HUES48 (cell line): Measurements from ENCODE around the gene RHBDD1.
A peak's percentile ranks its signal among the peaks of the same experiment; 100 is the strongest.
"Not testable (repeated sequence)": the region's sequence is repeated elsewhere in the genome, so short reads cannot be mapped to it uniquely, and the experiment has no call there.

Experiments
- H3K27ac ChIP-seq: one replicate; pipeline ENCODE4 v1.7.0; 2013; ENCODE audit warnings: low read depth, low read length, inconsistent platforms
- H3K27me3 ChIP-seq: 2 replicates; pipeline ENCODE4 v1.6.1; 2013; ENCODE audit warnings: mild to moderate bottlenecking, low read length; ENCODE audit not compliant: control insufficient read depth, insufficient read depth
- H3K36me3 ChIP-seq: 2 replicates; pipeline ENCODE4 v1.6.1; 2013; ENCODE audit warnings: low read length; ENCODE audit not compliant: control insufficient read depth, insufficient read depth
- H3K4me1 ChIP-seq: 2 replicates; pipeline ENCODE4 v1.6.1; 2013; ENCODE audit warnings: mild to moderate bottlenecking, low read length; ENCODE audit not compliant: control insufficient read depth, insufficient read depth
- H3K4me3 ChIP-seq: 2 replicates; pipeline ENCODE4 v1.5.1; 2013; ENCODE audit warnings: mild to moderate bottlenecking, low read depth, low read length
- H3K9ac ChIP-seq: 2 replicates; pipeline ENCODE4 v1.6.1; 2013; ENCODE audit warnings: mild to moderate bottlenecking, low read depth, low read length, moderate library complexity
- H3K9me3 ChIP-seq: 2 replicates; pipeline ENCODE4 v1.6.1; 2013; ENCODE audit warnings: low read length; ENCODE audit not compliant: control insufficient read depth, insufficient read depth

The RHBDD1 gene

DNA sequence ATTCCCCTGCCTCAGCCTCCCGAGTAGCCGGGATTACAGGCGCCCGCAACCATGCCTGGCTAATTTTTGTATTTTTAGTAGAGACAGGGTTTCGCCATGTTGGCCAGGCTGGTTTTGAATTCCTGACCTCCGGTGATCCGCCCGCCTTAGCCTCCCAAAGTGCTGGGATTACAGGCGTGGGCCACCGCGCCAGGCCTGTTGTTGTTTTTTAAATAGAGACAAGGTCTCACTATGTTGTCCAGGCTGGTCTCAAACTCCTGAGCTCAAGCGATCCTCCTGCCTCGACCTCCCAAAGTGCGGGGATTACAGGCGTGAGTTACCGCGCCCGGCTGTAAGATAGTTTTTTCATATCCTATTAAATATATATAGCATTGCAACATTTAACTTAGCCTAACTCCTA is 974 bp upstream of the RHBDD1 start:
- H3K9me3 ChIP-seq, H3K9ac ChIP-seq, H3K27me3 ChIP-seq, H3K36me3 ChIP-seq, H3K27ac ChIP-seq: not testable (repeated sequence)
- H3K4me3 ChIP-seq = peak overlapping the region; percentile 70
- peaks cover 15% of the 10 kb centered on the region for H3K4me1 ChIP-seq

DNA sequence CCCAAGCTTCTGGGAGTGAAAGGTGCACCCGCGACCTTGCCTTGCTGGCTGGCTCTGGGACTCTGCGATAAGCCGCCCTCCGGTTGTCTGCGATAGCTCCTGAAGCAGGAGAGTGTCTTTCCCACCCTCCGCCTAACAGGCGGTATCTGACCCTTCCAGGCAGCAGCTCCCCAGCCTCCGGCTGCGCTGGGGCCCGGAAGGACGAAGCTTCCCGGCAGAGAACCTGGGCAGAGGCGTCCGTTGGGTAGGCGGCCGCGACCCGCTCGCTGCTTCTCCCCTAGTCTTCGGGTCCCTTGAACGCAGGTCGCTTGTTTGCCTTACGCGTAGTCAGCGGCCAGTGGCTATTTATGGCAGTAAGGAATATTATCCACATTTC is 446 bp upstream of the RHBDD1 start:
- no peaks in the 10 kb centered on the region for H3K9me3 ChIP-seq
- H3K4me1 ChIP-seq = peaks cover 15% of the 10 kb centered on the region
- H3K4me3 ChIP-seq = peak overlapping the region; percentile 70
- peak overlapping the region; percentile 81 for H3K9ac ChIP-seq
- H3K27me3 ChIP-seq = peaks cover 4% of the 10 kb centered on the region; the same call in 1 of the 2 replicates
- H3K36me3 ChIP-seq = peaks cover 5% of the 10 kb centered on the region; the same call in 1 of the 2 replicates
- peak overlapping the region; percentile 84 for H3K27ac ChIP-seq

DNA sequence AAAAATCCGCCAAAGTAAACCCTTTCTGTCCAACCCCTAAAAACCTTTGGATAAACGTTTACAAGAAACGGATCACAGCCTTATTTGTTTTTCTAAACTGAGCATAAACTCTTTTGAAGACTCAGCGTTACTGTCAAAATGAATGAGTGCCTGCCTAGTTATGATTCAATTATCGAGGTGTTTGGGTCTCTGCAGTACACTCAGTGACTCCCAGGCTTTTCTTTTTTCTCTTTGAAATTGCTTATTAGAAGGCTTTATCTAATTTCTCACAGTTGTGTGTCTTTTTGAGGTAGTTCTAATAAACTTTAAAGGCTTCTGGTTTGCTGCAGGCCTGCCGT is 663 bp downstream of the RHBDD1 start:
- peak overlapping the region; percentile 70 for H3K4me3 ChIP-seq
- peak overlapping the region; percentile 84 for H3K27ac ChIP-seq
- H3K9me3 ChIP-seq = no peaks in the 10 kb centered on the region
- peaks cover 7% of the 10 kb centered on the region; the same call in 1 of the 2 replicates for H3K36me3 ChIP-seq
- H3K27me3 ChIP-seq = peaks cover 4% of the 10 kb centered on the region; the same call in 1 of the 2 replicates
- peak overlapping the region; percentile 81 for H3K9ac ChIP-seq
- peaks cover 15% of the 10 kb centered on the region for H3K4me1 ChIP-seq

DNA sequence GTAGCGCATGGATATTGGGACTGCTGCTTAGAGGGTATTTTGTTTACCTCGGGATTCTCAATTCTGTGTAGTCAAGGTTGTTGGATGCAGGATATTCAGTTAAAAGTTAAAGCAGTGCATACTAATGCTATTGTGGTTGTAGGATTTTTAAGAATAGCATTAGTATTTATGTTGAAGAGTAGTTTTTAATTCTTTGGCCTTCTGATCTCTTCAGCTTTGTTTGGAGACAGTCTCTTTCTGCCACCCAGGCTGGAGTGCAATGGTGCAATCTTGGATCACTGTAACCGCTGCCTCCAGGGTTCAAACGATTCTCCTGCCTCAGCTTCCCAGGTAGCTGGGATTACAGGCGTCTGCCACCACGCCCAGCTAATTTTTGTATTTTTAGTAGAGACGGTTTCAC is 1.5 kb downstream of the RHBDD1 start:
- Histone ChIP-seq H3K4me1 (peaks cover 15% of the 10 kb centered on the region), H3K9me3 (no peaks in the 10 kb centered on the region), H3K27ac (no peak overlapping the region), H3K36me3 (peaks cover 7% of the 10 kb centered on the region; the same call in 1 of the 2 replicates), H3K27me3 (peaks cover 4% of the 10 kb centered on the region; the same call in 1 of the 2 replicates), H3K4me3 (no peak overlapping the region), H3K9ac (no peak overlapping the region)

DNA sequence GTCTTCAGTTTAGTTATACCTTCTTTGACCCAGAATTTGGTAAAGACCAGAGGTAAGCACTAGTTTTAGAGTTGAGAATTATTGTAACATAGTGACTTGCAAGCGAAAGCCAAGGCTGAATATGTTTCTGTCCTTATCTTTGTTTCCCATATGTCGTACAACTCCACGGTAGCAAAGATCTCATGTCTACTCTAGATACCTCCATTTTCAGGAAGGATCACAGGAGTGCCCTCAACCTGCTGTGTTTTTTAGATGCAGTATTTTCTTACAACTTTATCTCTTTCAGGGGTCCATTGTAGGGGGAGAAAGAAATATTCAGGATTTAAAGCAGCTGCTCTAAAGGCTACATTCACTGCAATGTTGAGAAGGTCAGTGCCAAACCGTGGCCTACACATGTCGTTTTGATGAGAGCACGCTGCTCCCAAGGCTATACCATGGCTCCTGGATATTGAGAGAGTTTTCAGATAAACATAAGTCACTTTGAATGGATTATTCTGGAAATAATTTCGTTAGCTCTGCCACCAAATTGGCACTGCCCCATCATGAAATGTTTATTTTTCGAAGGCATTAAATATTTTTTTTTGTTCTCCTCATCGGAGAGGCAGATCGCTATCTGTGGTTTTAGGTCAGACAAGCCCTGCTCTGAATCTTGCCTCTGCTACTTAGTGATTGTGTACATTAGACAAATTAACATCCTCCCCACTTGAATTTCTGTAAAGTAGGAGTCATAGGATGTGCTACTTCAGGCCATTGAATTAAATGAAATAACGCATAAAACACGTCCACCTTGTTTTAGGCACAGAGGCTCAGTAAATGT is 2.1 kb downstream of the RHBDD1 start:
- Histone ChIP-seq H3K27me3 (peaks cover 4% of the 10 kb centered on the region; the same call in 1 of the 2 replicates), H3K9ac (no peak overlapping the region), H3K9me3 (no peaks in the 10 kb centered on the region), H3K4me1 (peaks cover 15% of the 10 kb centered on the region), H3K27ac (no peak overlapping the region), H3K36me3 (peaks cover 7% of the 10 kb centered on the region; the same call in 1 of the 2 replicates), H3K4me3 (no peak overlapping the region)

DNA sequence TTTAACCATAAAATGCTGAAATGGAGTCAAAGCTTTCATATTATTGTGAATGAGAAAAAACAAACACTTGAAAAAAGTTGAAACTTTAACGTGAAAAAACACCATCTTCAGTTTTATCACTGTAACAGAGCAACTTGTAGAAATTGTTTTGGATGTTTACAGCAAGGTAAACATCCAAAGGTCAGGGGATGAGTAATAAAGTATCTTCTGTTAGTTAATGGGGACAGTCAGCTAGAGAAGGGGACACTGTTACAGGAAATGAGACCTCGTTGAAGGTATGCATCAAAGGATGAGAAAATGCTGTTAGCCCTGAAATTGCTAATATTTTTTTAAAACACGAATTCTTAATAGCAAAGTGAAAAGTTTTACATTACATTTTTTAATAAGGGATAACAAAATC is 2.9 kb downstream of the RHBDD1 start:
- Histone ChIP-seq H3K27me3 (peaks cover 4% of the 10 kb centered on the region; the same call in 1 of the 2 replicates), H3K27ac (no peak overlapping the region), H3K4me1 (peaks cover 15% of the 10 kb centered on the region), H3K9me3 (no peaks in the 10 kb centered on the region), H3K36me3 (peaks cover 7% of the 10 kb centered on the region; the same call in 1 of the 2 replicates), H3K4me3 (no peak overlapping the region), H3K9ac (no peak overlapping the region)

DNA sequence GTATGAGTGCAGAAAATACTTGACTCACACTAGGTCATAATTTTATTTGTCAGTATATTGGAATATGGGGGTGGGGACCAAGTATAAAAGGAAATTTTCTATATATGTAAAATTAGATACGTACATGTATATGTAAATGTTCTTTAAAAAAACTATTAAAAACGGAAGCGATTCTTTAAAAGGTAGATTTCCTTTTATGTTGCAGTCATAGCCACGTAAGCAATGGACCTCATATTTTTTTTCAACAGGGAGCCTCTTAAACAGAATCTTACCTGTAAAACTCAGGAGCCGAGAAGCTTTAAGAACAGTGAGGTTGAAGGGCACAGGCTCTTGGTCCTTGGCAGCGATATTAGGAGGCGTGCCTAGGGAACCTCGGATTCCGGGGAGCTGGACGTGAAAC is 3.3 kb downstream of the RHBDD1 start:
- Histone ChIP-seq H3K27me3 (peaks cover 4% of the 10 kb centered on the region; the same call in 1 of the 2 replicates), H3K27ac (no peak overlapping the region), H3K4me1 (peaks cover 15% of the 10 kb centered on the region), H3K9ac (no peak overlapping the region), H3K36me3 (peaks cover 7% of the 10 kb centered on the region; the same call in 1 of the 2 replicates), H3K4me3 (no peak overlapping the region), H3K9me3 (no peaks in the 10 kb centered on the region)

DNA sequence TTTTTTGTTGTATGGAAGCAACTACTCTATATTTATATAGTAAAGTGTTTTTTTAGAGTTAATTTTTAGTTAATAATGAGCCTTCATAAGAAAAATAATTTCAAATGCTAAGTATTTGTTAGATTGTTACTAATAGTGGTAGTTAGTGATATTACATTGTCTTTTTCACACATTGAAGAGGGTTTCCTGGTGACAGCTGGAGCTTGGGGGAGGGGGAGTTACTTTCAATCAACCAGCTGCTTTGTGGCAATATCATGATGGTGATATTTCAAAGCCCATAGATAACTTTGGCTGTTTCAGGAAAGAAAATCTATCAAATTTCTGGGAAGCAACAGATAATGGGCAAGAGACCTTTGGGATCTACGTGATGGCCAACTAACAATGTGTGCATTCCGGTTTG is 4.1 kb downstream of the RHBDD1 start:
- Histone ChIP-seq H3K27ac (no peak overlapping the region), H3K36me3 (peaks cover 7% of the 10 kb centered on the region; the same call in 1 of the 2 replicates), H3K4me1 (peaks cover 15% of the 10 kb centered on the region), H3K9me3 (no peaks in the 10 kb centered on the region), H3K9ac (no peak overlapping the region), H3K27me3 (peaks cover 3% of the 10 kb centered on the region; the same call in 1 of the 2 replicates), H3K4me3 (no peak overlapping the region)

DNA sequence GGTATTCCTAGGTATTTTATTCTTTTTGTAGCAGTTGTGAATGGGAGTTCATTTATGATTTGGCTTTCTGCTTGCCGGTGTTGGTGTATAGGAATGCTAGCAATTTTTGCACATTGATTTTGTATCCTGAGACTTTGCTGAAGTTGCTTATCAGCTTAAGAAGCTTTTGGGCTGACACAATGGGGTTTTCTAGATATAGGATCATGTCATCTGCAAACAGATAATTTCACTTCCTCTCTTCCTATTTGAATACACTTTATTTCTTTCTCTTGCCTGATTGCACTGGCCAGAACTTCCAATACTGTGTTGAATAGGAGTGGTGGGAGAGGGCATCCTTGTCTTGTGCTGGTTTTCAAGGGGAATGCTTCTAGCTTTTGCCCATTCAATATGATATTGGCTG is 7.1 kb downstream of the RHBDD1 start:
- H3K27me3 ChIP-seq, H3K4me1 ChIP-seq: not testable (repeated sequence)

DNA sequence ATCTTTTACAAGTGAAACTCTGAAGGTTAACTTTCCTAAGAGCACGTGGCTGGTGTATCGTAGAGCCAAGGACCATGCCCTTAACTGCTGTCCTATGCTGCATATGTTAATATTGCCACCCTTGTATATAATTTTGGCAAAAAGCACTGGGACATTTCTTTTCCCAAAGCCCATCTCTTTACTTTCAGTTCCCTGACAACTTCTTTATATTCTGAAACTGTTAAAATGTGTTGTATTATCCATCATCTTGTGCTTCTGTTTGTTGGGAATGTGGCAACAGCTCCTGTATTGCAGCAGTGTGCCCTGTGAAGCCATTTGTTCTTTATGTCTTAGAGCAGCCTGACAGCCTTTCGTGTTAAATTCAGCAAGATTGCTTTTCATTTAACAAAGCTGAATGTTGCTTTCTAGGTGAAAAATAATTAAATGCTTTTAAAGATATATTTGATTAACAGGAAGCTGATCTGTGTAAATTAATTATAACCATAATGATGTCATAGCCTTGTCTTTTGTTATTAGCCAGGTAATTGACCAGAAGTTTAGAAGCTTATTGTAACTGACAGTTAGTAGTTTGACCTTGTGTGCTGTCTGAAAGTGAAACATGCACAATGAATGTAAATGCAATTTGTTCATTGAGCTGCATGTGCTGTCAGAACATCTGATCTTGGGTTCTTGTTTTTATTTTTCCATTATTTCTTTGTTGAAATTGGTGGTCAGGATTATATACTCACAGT is 9.7 kb downstream of the RHBDD1 start:
- Histone ChIP-seq H3K4me3 (no peak overlapping the region), H3K4me1 (no peaks in the 10 kb centered on the region), H3K9ac (no peak overlapping the region), H3K27ac (no peak overlapping the region), H3K36me3 (0 out of 2 replicates have a peak, but pooled peaks cover under 1% of the 10 kb centered on the region), H3K27me3 (no peaks in the 10 kb centered on the region), H3K9me3 (no peaks in the 10 kb centered on the region)

More for the DNA sequence above, 7.1 kb downstream of the RHBDD1 start:
- H3K9me3 ChIP-seq, H3K27ac ChIP-seq, H3K9ac ChIP-seq, H3K36me3 ChIP-seq, H3K4me3 ChIP-seq: not testable (repeated sequence)

DNA sequence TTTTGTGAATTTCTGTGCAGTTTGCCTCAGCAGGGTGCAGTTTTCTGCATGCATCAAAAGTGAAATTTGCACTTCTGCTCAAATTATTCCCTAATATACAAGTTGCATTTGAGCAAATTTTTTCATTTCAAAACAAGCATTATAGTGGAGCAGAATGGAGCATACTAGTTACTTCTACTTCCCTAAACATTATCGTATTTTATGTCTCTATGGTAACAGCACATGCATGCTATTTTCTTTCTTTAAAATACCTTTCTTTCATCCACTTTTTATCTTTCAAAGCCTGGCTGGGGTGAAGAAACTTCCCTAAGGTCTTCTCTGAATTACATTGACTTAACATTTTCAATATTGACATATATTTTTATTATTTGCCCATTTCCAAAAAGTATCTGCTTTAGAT is 11.2 kb downstream of the RHBDD1 start:
- Histone ChIP-seq H3K4me1 (no peaks in the 10 kb centered on the region), H3K4me3 (no peak overlapping the region), H3K27ac (no peak overlapping the region), H3K36me3 (no peaks in the 10 kb centered on the region), H3K9me3 (no peaks in the 10 kb centered on the region), H3K27me3 (no peaks in the 10 kb centered on the region), H3K9ac (no peak overlapping the region)
